HG02840 (cell line): ENCODE measurements around the gene ANKZF1.
"Not testable (repeated sequence)": the region's sequence is repeated elsewhere in the genome, so short reads cannot be mapped to it uniquely, and the experiment has no call there.

Experiments
- ATAC-seq: cut with Tn5 transposase; IDR thresholded peaks from one replicate; pipeline ENCODE4 v1.9.1; 2021; ENCODE audit warnings: mild to moderate bottlenecking, moderate library complexity, moderate number of reproducible peaks; ENCODE audit not compliant: unreplicated experiment, low FRiP score

Gene ANKZF1

DNA sequence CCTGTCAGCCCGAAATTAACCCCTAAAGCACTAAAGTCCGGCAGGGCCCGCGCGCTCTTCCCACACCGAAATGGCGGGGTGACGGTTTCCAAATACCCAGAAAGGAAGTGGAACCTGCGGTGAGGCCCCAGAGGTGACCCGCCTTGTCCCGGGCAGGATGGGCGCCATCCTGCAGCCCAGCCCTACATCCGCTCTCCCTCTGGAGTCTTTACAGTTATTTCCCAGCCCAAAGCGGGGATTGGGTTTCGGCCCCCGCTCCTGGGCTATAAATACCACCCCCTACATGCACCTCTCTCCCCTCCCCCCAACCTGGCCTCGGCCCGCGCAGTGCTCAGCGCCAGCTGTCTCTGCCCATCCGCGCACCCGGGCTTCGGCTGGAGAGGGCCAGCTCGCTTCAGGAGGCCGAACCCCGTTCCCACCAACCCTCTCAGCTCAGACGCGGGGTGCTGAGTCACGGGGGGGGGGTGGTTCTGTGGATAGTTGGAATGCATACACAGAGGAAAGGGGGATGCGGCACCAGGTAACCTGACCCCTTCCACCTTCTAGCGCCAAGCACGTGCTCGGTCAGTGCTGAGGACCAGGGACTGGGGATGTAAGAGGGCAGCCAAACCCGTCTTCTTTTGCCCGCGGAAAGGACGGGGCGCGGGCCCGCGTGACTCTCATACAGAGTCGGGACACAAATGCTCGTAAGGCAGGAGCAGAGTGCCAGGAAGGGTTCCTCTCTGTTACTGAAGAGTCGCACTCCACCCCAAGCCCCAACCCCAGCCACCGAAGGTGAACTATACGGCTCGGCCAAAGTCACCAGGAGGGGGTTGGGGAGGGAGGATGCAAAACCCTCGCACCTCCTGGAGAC, 23.5 kb downstream of the ANKZF1 start, which contains the start of gene TUBA4B:
TUBA4B (plus strand) TSS at position 344 of the 853 bp plus-strand sequence; CDS start at position 509, 165 bp downstream.
- peak; percentile 8 for ATAC-seq

DNA sequence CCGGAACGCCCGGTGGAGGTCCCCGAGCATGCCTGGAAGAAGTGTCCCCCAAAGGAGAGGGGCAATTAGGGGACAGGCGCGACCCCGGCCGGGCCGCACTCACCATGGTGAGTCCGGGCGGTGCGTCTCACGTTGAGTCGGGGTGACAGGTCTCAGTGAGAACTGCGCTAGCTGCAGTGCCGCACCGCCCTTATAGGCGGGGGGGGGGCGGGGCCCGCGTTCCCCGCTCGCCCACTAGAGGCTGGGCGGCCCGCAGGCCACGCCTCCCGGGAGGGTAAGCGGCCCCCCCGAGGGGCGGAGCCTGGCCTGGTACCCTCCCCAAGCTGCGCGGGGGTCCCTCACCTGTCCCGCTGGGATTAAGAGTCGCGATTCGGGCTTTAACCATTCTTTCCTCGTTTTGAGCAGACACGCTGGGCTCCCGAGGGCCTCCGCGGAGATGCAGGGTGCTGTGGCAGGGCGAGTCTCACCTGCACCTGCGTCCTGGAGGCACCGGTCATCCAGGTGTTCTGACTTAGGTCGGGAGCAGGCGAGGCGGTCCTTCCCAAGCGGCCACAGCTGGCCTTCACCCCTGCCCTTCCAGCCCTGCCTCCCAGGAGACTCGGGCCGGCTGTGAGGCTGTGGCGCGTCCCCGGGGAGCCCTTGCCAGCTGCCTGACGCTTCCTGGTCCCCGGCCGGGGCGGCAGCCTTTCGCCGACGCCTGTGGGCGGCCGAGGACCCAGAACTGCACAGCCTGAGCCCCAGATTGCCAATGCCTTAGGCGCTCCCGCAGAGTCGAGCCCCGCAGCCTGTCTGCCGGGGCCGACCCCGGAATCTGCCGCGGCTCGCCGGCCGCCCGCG, 24.4 kb downstream of the ANKZF1 start, which contains the start of gene TUBA4A:
TUBA4A (minus strand) TSS at position 166 of the 837 bp plus-strand sequence; CDS start at position 106, 60 bp downstream.
- ATAC-seq, result peak; percentile 51

DNA sequence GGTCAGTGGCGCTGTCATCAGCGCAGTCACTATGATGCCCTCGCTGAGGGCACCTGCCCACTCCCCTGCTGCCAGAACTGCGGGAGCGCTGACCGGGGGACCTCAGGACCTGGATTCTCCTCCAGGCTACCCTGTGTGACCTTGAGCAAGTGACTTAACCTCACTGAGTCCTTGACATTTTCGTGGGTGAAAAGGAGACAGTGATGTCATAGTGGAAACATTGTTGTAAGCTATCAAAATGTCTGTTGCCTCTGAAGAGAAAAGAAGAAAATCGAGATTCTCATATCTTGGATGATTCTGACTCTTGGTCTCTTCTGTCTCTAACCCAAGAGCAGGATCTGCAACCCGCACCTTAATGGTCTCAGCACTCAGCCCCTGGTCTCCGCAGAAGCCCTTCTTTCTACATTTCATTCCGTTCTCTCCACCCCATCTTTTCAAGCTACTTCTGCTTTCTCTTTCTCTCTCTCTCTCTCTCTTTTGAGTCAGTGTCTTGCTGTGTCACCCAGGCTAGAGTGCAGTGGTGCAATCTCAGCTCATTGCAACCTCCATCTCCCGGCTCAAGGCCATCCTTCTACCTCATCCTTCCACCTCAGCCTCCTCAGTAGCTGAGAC, 25.1 kb downstream of the ANKZF1 start:
- ATAC-seq, result peak; percentile 8

DNA sequence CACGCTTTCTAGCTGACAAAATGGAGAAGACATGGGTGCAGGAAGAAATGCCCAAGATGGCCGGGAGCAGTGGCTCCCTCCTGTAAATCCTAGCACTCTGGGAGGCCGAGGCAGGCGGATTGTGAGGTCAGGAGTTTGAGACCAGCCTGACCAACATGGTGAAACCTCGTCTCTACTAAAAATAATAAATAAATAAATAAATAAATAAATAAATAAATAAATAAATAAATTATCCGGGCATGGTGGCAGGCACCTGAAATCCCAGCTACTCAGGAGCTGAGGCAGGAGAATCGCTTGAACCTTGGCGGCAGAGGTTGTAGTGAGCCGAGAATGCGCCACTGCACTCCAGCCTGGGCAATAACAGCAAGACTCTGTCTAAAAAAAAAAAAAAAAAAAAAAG, 29.3 kb downstream of the ANKZF1 start:
- ATAC-seq, result not testable (repeated sequence)

DNA sequence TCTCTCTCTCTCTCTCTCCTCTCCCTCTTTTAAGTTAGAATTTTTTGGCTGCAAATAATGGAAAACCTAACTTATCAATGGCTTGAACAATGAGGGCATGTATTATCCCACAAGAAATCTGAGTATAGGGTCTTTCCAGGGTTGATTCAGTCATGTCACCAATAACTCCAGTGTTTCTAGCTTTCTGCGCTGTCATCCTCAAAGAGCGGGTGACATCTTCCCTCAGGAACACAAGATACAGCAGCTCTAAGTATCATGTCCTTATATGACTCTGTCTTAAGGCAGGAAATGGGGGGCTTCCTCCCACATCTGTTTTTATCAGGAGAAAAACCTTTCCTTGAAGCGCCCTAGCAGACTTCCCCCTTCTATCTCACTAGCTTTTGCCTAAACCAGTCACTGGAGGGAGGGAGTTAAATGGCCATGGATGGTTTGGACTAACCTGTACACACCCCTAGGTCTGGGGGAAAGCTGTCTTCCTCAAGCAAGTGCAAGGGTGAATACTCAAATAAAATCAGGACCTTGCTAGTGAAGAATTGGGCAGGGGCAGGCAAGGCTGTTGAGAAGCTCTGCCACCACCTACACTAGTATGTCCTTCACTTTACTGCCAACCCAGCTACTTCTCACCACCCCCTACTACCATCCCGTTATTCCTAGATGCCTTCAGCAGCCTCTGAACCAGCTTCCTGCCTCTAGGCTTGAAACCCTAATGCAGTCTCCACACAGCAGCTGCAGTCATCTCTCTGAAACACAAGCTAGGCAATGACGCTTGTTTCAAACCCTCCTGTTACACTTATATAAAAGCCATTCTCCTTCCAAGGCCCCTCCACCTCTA, 31.6 kb downstream of the ANKZF1 start:
- no peak for ATAC-seq

DNA sequence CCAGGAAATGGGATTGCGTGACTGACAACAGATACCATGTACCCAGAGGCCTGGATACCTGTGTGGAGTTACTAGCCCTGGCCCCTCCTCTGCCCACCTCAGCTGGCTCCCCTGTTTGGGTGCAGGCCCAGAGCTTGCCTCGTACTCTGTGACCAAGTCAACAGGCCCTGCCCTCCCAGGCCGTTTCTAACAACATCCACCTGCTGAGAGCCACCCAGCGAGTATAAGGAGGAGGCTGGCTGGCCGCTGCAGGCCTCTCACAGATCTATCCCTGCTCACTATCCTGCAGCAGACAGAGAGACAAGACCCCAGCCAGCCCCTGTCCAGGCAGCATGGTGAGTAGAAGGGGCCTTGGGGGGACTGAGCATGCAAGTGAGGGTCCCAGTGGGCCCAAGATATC, 36.6 kb downstream of the ANKZF1 start:
- no peak for ATAC-seq

DNA sequence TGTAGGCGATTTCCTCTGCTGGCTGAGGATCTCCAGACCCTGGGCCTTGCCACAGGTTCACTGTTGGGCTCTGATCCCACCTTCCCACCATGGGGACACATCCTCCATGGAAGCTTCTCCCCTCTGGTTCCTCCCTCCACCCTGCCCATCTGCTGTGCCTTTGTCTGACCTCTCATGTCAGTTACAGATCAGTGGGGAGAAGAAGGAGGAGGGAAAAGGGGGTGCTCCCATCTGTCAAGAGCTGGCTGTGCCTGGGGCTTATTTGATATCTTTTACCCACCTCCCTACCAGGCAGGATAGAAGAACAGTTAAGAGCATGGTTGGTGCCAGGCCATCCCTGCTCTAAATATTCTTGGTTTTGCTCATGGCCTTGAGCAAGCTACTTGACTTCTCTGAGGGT, 37.3 kb downstream of the ANKZF1 start:
- no peak for ATAC-seq

DNA sequence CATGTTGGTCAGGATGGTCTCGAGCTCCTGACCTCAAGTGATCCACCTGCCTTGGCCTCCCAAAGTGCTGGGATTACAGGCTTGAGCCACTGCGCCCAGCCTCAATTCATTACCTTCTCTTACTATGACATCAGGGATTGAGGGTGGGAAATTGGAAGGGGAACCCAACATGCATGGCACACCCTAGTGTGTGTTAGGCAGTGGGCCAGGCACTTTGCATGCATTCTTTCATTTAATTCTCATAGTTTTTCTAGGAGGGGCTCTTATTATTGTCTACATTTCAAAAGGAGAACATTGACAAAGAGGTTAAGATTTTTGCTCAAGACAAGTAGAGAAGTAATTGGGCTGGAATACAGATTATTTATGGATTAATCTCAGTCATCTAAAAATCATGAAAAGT, 38.7 kb downstream of the ANKZF1 start:
- no peak for ATAC-seq

DNA sequence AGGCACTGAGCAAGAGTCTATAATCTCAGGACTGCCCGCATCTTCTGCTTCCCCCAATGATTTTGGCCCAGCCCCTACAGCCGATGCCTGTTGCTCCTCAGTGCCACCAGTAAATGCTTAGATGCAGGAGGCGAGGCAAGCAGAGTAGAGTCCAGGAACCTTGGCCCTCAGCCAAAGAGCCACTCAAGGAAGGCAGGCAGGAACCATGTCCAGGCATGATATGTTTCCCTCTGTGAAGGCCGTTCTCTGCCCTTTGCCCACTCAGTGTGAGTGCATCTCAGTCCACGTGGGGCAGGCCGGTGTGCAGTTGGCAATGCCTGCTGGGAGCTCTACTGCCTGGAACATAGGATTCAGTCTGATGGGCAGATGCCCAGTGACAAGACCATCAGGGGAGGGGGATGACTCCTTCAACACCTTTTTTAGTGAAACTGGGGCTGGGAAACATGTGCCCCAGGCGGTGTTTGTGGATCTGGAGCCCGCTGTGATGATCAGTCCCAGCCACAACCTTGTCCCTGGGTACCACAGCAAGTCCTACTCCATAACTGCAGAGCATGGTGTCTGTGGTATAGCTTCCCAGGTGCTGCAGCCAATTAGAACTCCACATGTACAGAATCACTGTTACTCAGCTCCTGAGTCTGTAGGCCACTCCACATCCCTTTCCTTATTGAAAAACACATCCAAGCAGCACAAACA, 39.9 kb downstream of the ANKZF1 start:
- no peak for ATAC-seq

DNA sequence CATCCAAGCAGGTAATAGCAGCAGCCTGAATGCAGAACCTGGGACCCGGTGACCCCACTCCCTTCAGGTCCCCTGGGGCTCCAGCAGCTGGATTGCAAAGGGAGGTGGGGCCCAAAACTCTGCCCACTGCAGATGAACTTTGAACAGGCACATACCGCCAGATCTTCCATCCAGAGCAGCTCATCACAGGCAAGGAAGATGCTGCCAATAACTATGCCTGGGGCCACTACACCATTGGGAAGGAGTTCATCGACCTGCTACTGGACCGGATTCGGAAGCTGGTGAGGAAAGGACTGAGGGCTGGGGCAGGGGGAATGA, 40.4 kb downstream of the ANKZF1 start:
- no peak for ATAC-seq

DNA sequence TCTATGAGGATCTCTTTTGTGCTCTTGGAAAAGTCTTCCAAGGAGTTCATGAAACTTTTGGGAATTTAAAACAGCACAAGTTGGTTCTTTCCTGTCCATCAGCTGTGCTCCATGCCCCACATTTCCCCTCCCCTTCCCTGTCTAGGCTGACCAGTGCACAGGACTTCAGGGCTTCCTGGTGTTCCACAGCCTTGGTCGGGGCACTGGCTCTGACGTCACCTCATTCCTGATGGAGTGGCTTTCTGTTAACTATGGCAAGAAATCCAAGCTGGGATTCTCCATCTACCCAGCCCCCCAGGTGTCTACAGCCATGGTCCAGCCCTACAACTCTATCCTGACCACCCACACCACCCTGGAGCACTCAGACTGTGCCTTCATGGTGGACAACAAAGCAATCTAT, 41.4 kb downstream of the ANKZF1 start:
- no peak for ATAC-seq

DNA sequence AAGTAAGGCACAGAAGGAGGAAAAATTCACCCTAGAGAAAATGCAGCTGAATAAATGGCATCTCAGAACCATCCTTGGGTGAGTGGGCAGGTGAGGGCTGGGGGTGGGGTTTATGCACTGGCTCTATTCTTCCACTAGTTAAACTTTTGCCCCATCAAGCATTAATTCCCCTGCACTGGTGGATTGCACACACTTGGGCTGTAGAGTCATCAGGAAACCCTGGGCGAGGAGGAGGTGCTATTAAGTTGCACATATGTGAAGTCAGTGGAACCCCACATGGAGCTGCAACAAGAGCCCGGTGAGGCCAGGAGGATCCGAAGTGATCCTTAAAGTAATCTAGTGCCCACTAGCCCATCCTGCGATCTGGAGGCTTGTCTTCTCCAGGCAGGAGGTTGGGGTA, 42.8 kb downstream of the ANKZF1 start:
- no peak for ATAC-seq

DNA sequence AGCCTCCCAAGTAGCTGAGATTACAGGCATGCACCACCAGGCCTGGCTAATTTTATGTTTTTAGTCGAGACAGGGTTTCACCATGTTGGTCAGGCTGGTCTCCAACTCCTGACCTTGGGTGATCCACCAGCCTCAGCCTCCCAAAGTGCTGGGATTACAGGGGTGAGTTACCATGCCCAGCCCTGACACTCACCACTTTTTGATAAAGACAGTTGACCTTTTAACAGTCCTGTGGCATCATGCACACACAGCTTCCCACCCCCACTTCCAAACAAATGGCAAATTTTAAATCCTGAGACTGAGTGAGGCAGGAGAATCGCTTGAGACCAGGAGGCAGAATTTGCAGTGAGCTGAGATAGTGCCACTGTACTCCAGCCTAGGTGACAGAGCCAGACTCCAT, 43.4 kb downstream of the ANKZF1 start:
- no peak for ATAC-seq

DNA sequence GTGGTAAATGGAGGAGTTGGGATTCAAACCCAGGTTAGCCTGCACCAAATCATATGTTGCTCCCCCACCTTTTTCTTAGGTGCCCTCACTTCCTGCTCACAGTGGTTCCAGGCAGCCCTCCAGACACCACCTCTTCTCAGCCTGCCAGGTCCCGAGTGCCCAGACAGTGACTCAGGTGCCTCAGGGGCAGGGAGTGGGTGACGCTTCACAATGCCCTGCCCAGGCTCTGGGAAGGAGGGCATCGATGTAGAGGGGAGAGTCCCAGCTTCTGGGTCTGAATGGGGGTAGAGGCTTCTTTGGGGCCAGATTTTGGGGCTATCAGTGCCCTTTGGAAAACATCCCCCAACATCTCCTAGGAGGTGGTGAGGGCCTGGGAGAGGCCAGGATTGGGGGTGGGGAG, 44.3 kb downstream of the ANKZF1 start:
- ATAC-seq, result no peak

DNA sequence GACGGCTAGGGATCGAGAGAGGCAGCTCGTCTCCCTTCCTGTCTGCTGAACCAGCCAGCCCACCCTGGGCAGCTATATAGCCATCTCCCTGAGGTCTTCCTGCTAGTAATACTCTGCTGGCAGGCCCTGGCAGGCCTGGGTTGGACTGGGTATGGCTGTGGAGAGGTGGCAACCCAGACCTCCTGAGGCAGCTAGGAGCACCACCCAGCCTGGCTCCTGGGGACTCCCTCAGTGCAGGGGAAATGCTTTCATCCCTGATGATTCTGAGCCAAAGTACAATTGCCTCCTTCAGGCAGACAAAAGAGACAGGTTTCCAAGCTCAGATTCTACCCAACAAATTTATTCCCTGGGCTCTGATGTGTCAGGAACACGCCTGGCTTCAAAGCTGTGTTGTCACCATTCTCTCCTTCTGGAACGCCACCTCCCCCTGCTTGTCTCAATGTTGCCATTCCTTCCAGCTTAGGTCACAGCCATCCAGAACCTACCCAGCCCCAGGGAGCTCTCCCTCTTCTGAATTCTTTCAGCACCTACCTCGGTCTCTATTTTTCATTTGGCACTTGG, 44.8 kb downstream of the ANKZF1 start:
- no peak for ATAC-seq

DNA sequence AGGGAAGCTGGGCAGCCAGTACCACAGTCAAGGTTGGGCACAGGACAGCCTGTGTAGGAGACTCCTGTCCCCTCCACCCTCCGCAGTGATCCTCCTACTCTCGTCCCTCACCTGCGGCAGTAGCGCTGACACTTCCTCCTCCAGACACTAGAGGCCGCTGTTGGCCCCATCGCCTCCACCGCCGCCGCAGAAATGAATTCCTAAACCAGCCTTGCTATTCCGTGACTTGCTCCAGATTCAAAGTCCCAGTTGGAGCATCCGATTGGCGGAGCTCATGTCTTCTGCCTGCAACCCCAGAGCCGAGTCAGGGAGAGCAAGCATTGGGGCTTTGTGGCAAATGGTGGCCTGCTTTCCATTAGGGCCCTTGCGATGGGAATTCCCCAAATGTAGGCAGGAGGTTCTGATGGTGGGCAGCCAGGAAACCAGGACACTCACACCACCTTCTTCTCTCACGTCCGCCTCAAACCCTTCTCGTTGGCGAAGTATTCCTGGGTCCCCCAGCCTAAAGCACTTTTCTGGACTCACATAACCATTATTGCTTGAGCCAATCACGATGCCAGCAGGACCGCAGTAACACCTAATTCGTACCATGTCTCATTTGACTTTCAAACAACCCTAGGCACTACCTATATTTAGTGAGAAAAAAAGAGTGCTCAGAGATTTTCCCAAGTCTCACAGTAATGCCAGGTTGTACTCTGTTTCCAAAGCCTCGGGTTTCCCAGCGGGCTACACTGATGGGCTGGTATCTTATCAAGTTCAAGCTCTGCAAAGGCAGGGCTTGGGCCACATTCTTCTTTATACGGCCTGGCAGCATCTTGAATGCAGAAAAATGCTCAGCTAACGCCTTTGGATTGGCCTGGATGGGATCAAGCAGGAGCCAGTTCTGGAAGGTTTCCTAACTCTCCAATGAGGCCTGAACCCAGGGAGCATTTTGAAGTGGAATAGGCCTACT, 48.4 kb downstream of the ANKZF1 start:
- no peak for ATAC-seq

DNA sequence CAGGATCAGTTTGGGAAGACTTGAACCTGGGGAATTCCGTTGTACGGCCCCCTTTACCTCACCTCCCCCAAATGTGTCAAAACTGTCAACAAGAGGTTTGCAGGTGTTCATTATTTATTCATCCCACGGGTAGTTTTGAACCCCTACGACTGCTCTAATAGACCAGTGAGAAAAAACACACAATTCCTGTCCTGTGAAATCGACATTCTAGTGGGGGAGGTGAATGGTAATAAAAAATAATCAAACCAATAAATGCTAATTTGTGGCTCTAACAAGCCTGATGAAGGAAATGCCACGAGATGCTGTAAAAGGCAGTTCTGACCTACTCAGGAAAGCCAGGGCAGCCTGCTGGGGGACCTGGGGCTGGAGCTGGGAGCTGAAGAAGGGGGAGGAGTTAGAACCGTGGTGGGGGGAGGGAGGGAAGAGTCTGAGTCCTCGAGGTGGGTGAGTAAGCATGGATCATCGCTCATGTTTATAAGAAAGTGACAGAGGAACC, 49.1 kb downstream of the ANKZF1 start:
- peak; percentile 2 for ATAC-seq
